Erythroblast (primary cell): ENCODE results near the gene SUMO2.

Experiments
- GATA1 ChIP-seq: IDR thresholded peaks from 2 replicates; pipeline ENCODE4 v1.6.1; 2011; ENCODE audit warnings: low read depth, mild to moderate bottlenecking, control low read depth, low read length, moderate library complexity
- POLR2A ChIP-seq: IDR thresholded peaks from 2 replicates; pipeline ENCODE4 v1.6.1; 2011; ENCODE audit warnings: mild to moderate bottlenecking, low read length

- no peak for TF ChIP-seq POLR2A
- no peak for TF ChIP-seq GATA1
Observed at GRCh38 chr17:75207760-75208159, 25.0 kb upstream of the SUMO2 start.
